ENCODE measurements around the gene CLEC11A. TPM values are rescaled to one million over a fixed set of nuclear protein-coding genes. Genes with fewer than 3 reads are reported as not detected.

Gene CLEC11A
- total RNA-seq, 1 experiment from 2014 or later = 1.1 TPM

DNA sequence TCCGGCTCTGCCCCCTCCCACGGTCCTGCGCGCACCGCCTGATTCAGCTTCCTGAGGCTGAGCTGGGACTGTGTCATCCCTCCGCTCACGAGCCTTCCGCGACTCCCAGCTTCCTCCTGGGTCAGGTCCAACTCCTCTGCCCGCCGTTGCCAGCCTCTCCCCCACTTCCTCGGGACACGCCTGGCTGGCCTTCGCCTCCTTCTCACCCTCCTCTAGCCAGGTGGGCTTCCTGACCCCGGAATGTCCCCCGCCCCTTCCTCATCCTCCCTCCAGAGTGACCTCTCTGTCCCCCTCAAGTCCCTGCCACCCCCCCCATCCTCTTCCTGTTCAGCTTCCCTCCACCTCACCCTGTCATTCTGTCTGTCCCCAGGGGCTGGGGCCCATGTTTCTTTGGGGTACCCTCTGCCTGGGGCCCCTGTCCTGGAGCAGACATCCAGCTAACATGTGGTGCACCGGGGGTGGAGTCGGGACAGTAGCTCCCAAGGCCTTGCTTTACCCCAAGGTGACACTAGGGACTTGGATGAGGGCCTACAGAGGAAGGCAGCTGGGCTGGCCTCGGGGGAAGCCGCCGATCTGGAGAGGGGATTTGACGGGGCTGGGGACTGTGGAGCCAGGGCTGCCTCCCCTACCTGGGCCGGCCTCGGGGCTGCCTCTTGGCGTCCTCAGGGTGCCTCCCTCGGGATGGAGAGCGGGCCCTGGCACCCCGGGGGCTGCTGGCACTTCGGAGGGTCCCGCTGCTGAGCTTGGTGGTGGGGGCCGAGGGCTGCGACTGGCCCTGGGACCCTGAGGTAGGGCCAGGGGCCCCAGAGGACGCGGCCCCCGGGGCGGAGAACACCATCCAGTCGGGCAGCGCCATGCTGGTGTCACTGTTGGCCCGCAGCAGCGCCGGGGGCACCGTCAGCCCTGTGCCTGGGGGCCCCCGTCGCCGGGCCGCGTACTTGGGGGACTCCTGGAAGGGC is 20.0 kb upstream of the CLEC11A start:
- H3K4me1 ChIP-seq = no peaks in the 10 kb centered on the region
- Mint-ChIP-seq H3K4me3 (ENCODE audit: unreplicated experiment) (no peak overlapping the region), H3K9me3 (ENCODE audit: unreplicated experiment) (no peaks in the 10 kb centered on the region), H3K27ac (ENCODE audit: unreplicated experiment) (no peak overlapping the region), H3K27me3 (ENCODE audit: insufficient read depth, unreplicated experiment) (peaks cover 29% of the 10 kb centered on the region), H3K36me3 (ENCODE audit: insufficient read depth, unreplicated experiment) (no peaks in the 10 kb centered on the region), H3K4me1 (ENCODE audit: low read depth, unreplicated experiment) (peaks cover 7% of the 10 kb centered on the region)
- H3K27me3 ChIP-seq (replicated peaks; ENCODE audit: control insufficient read depth, insufficient read depth, low read length) = peaks cover 2% of the 10 kb centered on the region
- H3K36me3 ChIP-seq (ENCODE audit: control insufficient read depth, insufficient read depth, low read length) = no peaks in the 10 kb centered on the region
- TF ChIP-seq, protein P1, sequence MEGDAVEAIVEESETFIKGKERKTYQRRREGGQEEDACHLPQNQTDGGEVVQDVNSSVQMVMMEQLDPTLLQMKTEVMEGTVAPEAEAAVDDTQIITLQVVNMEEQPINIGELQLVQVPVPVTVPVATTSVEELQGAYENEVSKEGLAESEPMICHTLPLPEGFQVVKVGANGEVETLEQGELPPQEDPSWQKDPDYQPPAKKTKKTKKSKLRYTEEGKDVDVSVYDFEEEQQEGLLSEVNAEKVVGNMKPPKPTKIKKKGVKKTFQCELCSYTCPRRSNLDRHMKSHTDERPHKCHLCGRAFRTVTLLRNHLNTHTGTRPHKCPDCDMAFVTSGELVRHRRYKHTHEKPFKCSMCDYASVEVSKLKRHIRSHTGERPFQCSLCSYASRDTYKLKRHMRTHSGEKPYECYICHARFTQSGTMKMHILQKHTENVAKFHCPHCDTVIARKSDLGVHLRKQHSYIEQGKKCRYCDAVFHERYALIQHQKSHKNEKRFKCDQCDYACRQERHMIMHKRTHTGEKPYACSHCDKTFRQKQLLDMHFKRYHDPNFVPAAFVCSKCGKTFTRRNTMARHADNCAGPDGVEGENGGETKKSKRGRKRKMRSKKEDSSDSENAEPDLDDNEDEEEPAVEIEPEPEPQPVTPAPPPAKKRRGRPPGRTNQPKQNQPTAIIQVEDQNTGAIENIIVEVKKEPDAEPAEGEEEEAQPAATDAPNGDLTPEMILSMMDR (IDR thresholded peaks at IDR 0.05; ENCODE audit: insufficient read depth in 1 of 2, low read depth in 1 of 2, low read length in 1 of 2, severe bottlenecking in 1 of 2, unreplicated experiment in 1 of 2) = no peak
- no TSS peak for BruUV-seq (replicated peaks)
- no peaks in the 10 kb centered on the region for H3K9me3 ChIP-seq
- DNase-seq = no peak
- ChIA-PET CTCF (interaction anchor here (0.6 to 3.5 kb wide), 13 partner anchors 21 to 346 kb away, joined by 3 to 21 read pairs (median 5); no protein-coding TSS in a partner anchor), POLR2A (interaction anchor here (0.5 kb wide), 1 partner anchor 12 kb away, joined by 3 read pairs; no protein-coding TSS in a partner anchor)
- H3K4me3 ChIP-seq (ENCODE audit: low read depth, low read length) = no peak overlapping the region
- intact Hi-C loops (cut with micrococcal nuclease; ENCODE audit: unreplicated experiment) = loop anchor here (10.0 kb wide), 2 partner anchors 168 to 348 kb away; no protein-coding TSS in a partner anchor

DNA sequence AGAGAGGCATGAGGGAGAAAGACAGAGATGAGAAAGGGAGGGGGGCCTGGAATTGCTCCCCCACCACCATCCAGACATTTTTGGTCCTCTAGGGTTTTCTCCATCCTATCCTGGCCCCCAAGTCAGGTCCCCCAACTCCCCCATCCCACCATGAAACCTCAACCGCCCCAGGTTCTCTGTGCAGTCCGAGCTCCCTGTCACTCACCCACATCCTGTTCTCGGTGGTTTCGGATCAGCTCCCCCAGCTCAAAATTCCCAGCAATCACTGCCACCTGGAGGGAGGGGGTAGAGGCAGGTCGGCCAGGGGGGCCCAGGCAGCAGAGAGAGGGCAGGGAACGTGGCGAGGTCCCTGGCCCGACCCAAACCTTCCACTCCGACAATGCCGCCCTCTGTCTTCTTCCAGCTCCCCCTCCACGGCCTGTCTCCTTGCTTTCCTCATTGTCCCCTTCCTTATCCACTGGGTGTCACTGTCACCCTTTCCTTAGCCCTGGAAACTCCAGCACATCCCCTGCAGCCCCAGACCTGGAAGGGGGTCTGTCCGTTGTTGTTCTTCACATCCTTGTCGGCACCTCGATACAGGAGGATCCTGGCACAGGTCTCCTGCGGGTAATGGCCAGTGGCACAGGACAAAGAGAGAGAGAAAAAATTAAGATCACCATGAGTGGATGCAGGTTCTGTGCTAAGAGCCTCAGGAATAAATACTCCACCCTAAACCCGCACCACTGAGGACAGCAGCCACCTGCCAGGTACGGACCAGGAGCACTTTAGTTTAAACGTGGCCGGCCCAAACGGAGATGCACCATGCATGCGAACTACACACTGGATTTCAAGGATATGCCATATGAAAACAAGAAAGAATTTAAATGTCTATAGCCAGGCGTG is 19.0 kb upstream of the CLEC11A start:
- Histone ChIP-seq H3K4me3 (ENCODE audit: low read depth, low read length) (no peak overlapping the region), H3K4me1 (no peaks in the 10 kb centered on the region), H3K9me3 (no peaks in the 10 kb centered on the region), H3K27me3 (replicated peaks; ENCODE audit: control insufficient read depth, insufficient read depth, low read length) (peaks cover 2% of the 10 kb centered on the region), H3K36me3 (ENCODE audit: control insufficient read depth, insufficient read depth, low read length) (no peaks in the 10 kb centered on the region)
- BruUV-seq (replicated peaks) = no TSS peak
- Mint-ChIP-seq H3K27ac (ENCODE audit: unreplicated experiment) (no peak overlapping the region), H3K4me3 (ENCODE audit: unreplicated experiment) (no peak overlapping the region), H3K27me3 (ENCODE audit: insufficient read depth, unreplicated experiment) (peaks cover 33% of the 10 kb centered on the region), H3K9me3 (ENCODE audit: unreplicated experiment) (no peaks in the 10 kb centered on the region), H3K36me3 (ENCODE audit: insufficient read depth, unreplicated experiment) (no peaks in the 10 kb centered on the region), H3K4me1 (ENCODE audit: low read depth, unreplicated experiment) (peaks cover 7% of the 10 kb centered on the region)
- intact Hi-C loops (cut with micrococcal nuclease; ENCODE audit: unreplicated experiment) = loop anchor here (10.0 kb wide), 2 partner anchors 169 to 349 kb away; no protein-coding TSS in a partner anchor
- peak; percentile 55 to 66 for DNase-seq
- TF ChIP-seq, protein P1 (IDR thresholded peaks at IDR 0.05; ENCODE audit: insufficient read depth in 1 of 2, low read depth in 1 of 2, low read length in 1 of 2, severe bottlenecking in 1 of 2, unreplicated experiment in 1 of 2) = peak; percentile 42 to 62
- POLR2A ChIA-PET = no interaction called here
- CTCF ChIA-PET = interaction anchor here (0.6 to 3.5 kb wide), 13 partner anchors 20 to 347 kb away, joined by 3 to 21 read pairs (median 5); no protein-coding TSS in a partner anchor
